NOMO-1 (cell line): ENCODE data around the gene YPEL1.
"Not testable (repeated sequence)": the region's sequence is repeated elsewhere in the genome, so short reads cannot be mapped to it uniquely, and the experiment has no call there.

Source experiments
- DNase-seq, 2 experiments: peaks; one replicate each; lab custom pipeline; 2025; ENCODE audit not compliant: unreplicated experiment in 2 of 2; lab: John Stamatoyannopoulos, UW

YPEL1 gene

GRCh38 chr22:21724496-21724895 lies 11.1 kb downstream of the YPEL1 start:
- DNase-seq, result not testable (repeated sequence)

DNA sequence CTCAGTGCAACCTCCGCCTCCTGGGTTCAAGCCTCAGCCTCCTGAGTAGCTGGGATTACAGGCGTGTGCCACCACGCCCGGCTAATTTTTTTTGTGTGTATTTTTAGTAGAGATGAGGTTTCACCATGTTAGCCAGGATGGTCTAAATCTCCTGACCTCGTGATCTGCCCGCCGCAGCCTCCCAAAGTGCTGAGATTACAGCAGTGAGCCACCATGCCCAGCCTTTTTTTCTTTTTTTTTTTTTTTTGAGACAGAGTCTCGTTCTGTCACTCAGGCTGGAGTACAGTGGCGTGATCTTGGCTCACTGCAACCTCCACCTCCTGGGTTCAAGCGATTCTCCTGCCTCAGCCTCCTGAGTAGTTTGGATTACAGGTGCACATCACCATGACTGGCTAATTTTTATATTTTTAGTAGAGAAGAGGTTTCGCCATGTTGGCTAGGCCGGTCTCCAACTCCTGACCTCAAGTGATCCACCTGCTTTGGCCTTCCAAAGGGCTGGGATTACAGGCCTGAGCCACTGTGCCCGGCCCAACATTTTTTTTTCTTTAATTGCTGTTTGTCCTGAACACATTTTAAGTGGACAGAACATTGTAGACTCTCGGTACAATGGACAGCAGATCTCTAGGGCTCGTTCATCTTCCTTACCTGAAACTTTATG lies 14.3 kb downstream of the YPEL1 start:
- DNase-seq, result not testable (repeated sequence)

DNA sequence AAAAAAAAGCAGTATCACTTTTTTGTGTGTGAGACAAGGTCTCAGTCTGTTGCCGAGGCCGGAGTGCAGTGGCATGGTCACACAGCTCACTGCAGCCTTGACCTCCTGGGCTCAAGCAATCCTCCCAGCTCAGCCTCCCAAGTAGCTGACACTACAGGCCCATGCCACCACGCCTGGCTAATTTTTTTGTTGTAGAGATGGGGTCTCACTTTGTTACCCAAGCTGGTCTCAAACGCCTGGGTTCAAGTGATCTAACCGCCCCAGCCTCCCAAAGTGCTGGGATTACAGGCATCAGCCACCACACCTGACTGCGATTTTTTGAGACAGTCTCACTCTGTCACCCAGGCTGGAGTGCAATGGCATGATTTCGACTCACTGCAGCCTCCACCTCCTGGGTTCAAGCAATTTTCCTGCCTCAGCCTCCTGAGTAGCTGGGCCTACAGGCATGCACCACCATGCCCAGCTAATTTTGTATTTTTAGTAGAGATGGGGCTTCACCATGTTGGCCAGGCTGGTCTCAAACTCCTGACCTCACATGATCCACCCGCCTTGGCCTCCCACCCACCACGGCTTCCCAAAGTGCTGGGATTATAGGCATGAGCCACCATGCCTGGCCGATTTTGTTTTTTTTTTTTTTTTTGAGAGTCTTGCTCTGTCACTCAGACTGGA lies 15.3 kb downstream of the YPEL1 start:
- not testable (repeated sequence) for DNase-seq

DNA sequence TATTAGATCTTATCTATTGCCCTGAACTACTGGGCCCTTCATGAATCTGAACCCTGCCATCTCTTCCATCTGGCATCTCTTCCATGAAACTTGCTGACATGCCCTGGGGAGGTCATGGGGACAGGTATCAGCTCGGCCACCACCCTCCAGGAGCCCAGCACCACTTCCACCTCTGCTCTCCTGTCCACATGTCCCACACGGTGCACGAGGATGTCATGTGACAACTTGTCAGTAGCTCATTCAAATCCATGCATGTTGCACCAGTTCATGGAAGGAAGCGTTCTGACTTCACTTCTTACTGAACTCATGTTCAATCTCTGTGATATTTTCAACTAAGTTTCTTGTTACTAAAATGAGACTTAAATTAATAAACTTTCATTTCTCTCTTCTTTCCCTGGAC lies 16.6 kb downstream of the YPEL1 start:
- DNase-seq, result no peak

DNA sequence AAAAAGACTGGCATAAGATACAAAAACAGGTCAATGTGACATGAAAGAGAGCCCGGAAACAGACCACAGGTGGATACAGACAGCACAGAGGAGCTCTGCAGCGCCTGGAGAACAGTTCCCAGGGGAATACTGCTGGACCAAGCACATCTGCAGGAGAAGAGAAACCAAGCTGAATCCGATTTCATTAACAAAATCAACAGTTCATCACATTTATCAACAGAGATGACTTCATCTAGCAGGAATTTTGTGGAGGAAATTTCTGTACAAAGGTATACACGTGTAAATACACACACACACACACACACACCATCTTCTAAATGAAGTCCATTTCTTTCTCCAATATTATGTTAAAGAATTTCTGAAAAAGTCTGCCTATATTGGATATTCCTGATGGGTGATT lies 17.1 kb downstream of the YPEL1 start:
- DNase-seq, result no peak

- DNase-seq, result not testable (repeated sequence)
Measured at GRCh38 chr22:21716395-21717122, 19.0 kb downstream of the YPEL1 start.

- no peak for DNase-seq
Measured at GRCh38 chr22:21714786-21715185, 20.8 kb downstream of the YPEL1 start.

DNA sequence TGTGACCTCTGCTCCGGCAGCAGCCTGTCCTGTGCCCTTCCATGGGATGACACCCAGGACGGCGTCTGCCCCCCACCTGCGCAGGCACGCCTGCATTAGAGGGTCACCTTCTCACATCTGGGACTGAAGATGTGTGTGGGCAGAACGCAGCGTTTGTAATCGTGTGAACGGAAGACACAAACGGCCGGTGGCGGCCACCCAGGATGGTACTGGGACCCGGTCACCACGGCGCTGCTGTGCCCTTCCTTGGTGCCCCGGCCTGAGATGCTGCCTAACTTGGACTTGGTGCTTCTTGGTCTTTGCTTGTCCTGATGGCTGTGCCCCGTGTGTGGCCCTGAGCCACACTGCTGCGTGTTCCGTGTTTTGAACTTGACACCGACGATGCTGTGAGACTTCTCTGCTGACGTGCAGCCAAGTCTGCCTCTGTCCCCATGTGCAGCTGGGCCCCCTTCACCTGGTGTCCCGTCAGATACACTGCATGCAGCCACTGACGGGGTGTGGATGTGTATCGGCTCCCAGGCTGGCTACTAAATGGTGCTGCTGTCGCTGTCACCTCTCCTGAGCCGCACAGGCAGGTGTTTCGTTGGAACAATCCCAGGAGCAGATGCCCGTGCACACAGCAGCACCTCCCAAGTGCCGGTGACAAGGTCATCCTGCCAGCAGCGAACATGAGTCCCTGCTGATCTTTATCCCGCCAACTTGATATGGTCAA lies 21.4 kb downstream of the YPEL1 start:
- DNase-seq, result no peak

DNA sequence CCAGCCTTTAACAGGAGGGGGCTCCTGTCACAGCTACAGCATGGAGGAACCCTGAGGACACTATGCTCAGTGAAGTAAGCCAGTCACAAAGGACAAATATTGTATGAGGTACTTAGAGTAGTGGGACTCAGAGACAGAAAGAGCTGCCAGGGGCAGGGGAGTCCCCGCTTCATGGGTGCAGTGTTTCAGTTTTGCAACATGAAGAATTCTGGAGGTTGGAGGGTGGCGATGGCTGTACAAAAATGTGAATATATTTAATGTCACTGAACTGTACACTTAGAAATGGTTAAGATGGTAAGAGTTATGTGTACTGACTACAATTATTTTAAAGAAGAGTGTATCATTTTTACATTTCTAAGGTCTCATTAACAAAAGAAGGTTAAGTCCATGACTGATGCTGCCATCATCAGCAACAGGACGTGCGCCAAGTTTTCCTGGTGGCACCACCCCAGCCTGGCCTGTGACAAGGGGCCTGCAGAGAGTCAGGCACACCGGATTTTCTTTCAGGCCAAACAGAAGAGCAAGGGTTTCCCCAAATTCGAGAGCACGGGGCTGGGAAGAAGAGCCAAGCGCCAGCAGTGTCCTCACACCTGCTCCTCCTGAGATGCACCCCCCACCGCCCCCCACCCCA lies 22.1 kb downstream of the YPEL1 start:
- no peak for DNase-seq

DNA sequence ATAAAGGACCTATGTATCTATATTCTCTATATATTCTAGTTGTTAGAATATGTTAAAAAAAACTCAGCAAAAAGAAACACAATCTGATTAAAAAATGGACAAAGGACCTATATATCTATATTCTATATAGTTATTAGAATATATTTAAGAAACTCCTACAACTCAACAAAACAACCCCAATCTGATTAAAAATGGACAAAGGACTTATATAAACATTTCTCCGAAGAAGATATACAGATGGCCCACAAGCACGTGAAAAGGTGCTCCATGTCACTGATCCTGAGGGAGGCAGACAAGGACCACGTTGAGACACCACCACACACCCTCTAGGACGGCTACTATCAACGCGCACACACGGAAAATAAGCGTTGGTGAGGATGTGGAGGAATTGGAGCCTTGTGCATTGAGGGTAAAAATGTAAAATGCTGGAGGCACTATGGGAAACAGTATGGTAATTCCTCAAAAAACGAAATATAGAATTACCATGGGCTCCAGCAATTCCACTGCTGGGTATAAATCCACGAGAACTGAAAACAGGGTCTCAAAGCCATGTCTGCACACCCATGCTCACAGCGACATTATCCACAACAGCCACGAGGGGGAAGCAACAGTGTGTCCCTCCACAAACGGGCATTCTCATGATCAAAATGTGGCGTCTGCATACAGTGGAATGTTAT lies 22.7 kb downstream of the YPEL1 start:
- DNase-seq, result peak; percentile 34 to 62

DNA sequence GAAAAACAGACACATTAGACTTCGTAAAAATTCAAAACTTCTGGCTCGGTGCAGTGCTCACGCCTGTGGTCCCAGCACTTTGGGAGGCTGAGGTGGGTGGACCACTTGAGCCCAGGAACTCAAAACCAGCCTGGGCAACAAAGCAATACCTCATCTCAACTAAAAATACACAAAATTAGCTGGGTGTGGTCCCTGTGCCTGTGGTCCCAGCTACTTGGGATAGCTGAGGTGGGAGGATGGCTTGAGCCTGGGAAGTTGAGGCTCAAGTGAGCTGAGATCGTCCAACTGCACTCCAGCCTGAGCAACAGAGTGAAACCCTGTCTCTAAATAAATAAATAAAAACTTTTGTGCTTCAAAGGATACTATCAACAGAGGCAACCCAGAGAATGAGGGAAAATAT lies 23.7 kb downstream of the YPEL1 start:
- no peak for DNase-seq

- DNase-seq, result no peak
Measured at GRCh38 chr22:21710156-21710555, 25.4 kb downstream of the YPEL1 start.

- no peak for DNase-seq
Measured at GRCh38 chr22:21709688-21710087, 25.9 kb downstream of the YPEL1 start.

DNA sequence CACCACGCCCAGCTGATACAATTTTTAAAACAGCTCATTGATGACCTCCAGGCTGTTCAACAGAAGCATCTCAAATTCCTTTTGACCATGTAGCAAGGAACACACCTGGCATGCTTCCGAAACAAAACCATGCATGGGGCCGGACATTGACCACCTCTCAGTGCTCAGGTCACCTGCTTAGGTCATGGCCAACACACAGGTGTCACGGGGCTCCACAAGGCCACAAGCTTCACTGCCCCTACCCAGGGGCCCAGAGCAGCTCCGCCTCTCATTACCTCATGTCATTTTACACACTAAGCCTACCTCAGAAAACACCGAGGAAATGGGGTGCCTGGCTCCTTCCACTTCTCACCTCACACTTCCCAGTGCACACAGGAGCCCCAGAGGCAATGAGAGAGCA lies 26.6 kb downstream of the YPEL1 start:
- no peak for DNase-seq

- no peak for DNase-seq
Measured at GRCh38 chr22:21707677-21708076, 27.9 kb downstream of the YPEL1 start.

- DNase-seq, result no peak
Measured at GRCh38 chr22:21703684-21704316, 31.8 kb downstream of the YPEL1 start.

DNA sequence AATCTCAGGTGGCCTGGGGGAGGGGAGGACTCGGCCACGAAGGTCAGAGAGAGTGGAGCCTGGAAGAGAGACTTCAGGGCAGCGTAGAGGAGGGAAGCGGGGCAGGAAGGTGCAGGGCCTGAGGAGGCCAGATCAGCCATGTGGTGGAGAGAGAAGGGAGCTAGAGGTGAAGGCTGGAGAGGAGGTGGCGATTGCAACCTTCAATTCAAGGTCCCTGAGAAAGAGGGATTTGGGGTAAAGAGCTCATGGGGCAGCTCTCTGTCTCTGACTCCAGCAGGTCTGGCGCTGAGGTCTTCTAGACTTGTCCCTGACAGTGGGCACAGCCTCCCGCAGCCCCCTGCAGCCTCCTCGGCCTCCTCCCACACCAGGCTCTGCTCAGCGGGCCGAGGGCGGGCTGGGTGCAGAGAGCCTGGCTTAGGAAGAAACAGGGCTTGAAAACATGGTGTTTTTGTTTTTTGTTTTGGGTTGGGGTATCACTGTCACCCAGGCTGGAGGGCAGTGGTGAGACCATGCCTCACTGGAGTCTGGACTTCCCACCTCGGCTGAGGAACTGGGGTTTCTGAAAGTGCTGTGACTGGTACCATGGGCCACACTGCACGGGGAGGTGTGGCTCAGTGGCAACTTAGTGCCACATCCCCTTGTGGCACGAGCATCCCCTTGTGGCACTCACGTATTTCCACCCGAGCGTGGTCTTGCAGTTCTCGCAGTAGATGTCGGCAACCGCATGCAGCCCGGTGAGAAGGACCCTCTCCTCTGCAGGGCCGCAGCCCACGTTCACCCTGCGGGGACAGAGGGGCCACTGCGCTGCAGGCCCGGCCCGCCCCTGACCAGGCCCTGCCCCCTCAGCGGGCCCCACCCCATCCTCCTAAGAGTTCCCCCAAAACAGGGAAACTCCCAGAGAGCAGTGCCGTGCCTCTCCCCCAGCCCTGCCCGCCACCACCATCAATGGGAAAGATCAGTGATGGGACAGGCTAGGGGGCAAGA lies 32.6 kb downstream of the YPEL1 start:
- DNase-seq, result no peak

DNA sequence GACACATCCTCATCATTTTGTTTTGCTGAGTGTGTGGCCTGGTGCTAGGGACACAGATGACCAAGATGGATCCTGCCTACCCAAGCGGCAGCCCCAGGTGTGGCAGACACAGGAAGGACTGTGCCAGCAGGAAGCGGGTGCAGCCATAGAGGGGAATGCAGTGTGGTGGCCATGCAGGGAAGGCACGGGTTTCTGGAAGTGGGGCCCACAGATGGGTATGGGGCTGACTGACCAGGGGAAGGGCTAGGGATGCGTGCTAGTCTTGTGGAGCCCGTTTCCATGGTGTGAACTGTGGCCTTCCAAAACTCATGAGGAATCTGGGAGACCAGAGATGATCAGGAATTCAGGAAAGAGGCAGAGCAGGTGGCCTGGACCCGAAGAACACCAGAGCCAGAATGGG lies 33.5 kb downstream of the YPEL1 start:
- no peak for DNase-seq
